Right renal pelvis (tissue), 4 donors: ENCODE data around the gene TEKTIP1. TPM values are rescaled to one million over a fixed set of nuclear protein-coding genes. Genes with fewer than 3 reads are reported as not detected.
"Not testable (repeated sequence)": the region's sequence is repeated elsewhere in the genome, so short reads cannot be mapped to it uniquely, and the experiment has no call there.

Experiments used
- DNase-seq, 4 donors: peaks; one replicate each; pipeline ENCODE4 v3.0.0-alpha.2; 2013; ENCODE audit warnings: low read depth in 4 of 4, low spot score in 3 of 4, missing footprints in 1 of 4
- polyA plus RNA-seq, 4 donors: library from polyadenylated mRNA; unstranded; fragments of 120-200 nt; gene quantifications; one replicate each; pipeline ENCODE4 v1.2.1, GENCODE V29; 2013; ENCODE audit not compliant: insufficient read length in 4 of 4

TEKTIP1 gene
- polyA plus RNA-seq, 4 donors: 3.4 to 7.1 (median 4.8) TPM

DNA sequence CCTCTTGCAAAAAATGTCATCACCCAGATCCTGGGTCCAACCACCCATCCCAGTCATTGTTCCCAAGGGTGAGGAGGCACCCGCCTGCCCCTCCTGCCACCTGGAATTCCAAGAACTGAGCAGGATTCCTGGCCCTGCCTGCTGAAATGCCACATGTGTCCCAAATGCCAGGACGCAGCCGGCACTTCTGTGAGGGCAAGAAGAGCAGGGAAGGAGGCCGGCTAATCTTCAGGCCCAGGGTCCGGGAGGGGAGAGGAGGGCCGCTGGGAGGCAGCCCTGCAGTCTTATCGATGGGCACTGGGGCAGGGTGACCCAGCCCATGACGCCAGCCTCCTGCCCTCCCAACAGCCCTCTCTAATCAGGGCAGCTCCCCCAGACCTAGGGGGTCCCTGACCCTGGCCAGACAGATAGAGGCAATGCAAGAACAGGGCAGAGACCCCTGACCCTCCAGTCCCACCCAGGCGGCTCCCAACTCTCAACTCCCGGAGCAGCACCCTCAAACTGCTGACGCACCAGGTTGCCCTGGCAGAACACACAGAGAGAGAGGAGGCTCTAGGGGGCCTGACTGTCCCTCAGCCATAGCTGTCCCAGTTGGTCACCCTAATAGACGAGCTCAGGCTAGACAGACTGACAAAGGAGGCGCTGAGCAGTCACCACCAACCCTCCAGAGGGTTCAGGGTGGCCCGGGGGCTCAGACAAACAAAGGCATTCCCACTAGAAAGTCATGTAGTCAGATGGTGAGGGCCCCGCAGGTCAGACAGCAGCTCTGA lies 16.9 kb downstream of the TEKTIP1 start:
- no peak for DNase-seq

DNA sequence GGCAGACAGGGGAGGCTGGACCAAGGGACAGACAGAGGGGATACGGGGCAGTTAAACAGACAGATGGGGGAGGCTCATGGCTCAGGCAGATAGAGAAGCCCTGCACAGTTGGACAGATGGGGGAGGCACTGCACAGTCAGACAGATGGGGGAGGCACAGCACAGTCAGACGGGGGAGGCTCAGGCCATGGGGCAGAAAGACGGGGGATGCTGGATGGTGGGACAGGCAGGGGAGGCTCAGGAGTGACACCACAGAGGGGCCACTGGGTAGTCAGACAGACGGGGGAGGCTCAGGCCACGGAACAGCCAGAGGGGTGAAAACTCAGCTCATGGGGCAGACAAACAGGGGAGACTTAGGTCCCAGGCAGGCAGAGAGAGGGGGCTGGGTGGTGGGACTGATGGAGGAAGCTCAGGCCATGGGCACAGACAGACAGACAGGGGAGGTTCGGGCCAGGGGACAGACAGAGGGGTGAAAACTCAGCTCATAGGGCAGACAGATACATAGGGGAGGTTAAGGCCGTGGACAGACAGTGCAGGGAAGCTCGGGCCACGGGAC lies 17.5 kb downstream of the TEKTIP1 start:
- DNase-seq: no peak

DNA sequence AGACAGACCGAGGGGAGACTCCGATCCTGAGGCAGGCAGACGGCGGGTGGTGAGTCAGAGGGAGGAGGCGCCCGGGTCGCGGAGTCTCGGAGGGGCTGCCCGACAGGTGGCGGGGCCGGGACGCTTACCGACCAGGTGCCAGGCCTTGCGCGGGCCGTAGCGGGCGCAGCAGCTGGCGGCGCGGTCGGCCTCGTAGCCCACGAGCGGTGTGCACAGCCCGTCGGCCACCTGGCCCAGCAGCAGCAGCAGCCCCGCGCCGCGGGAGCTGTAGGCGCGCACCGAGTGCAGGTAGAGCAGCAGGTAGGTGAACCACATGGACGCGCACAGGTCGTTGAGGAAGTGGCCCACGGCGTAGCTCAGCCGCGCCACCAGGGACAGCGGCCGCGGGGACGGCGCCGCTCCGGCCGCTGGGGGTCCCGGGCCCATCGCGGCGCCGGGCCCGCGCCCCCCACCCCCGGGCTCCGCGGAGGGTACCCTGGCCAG lies 18.0 kb downstream of the TEKTIP1 start:
- DNase-seq: no peak

DNA sequence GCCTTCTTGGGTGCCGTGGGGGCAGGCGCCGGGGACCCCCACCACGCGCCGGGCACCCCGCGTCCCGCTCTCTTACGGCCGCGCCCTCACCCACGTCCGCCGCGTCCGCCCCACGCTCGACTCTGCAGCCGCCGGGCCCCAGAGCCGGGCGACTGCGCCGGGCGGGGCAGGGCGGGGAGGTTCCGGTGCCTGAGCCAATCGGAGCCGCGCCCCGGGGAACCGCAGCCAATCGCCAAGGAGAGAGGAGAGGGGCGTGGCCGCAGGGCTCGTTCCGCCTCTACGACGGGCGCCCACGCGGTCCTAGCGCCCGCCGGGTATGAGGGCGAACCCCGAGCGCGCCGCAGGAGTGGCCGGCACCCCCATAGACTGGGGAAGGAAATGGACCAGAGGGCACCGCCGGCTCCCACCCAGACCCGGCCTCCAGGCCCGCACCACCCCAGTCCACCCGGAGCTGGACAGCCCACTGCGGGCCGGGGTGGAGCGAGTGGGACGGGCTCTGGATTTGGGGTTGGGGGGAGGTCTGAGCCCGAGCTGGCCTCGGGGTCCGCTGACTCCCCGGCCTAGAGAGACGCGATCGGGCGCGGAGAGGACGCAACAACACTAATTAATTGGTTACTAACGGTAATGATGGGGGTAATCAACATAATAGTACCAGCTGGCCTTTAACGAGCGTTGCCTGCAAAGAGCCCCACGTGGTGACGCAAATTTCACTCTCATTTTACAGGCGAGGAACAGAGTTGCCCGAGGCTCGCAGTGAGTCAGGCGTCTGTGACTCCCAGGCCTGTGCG lies 18.7 kb downstream of the TEKTIP1 start, which contains the start of gene MFSD12:
Gene MFSD12 (minus strand): TSS at position 126 of the 788 bp plus-strand sequence. CDS start 183 bp downstream, outside the sequence.
- peak; percentile 83 to 88 (median 87) for DNase-seq

DNA sequence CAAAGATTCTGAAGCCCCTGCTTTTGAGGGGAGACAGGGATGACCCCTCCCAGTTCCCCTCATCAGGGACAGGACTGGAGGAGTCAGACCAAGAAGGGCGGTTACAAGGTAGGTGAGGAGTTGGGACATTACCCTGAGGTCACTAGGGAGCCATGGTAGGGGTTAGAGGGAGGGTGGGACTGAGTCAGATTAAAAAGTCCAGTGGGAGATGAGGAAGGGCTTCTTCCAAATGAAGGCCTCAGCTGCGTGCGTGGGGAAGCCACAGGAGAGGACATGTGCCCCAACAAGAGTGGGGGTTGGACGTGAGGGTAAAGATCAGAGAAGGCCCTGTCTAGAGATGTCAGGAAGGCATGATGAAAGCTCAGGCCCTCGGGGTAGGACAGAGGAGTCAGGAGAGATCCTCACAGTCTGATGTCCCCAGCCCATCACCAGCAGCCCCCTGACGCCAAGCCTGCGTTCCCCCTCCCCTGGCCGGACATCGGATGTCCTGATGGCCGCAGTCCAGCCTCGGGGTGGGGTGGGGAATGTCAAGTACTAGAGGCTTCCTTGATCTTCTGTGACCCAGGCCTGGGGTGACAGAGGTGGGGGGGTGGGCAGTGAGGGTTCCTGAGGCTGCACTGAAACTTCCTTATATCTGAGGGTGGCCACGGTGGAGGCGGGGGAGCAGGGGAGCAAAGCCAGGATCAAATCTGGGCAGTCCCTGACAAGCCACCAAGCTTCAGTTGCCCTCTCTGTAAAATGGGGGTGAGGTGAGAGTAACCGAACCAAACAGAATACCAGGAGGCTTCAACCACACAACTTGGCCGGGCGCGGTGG lies 24.9 kb downstream of the TEKTIP1 start:
- no peak for DNase-seq

DNA sequence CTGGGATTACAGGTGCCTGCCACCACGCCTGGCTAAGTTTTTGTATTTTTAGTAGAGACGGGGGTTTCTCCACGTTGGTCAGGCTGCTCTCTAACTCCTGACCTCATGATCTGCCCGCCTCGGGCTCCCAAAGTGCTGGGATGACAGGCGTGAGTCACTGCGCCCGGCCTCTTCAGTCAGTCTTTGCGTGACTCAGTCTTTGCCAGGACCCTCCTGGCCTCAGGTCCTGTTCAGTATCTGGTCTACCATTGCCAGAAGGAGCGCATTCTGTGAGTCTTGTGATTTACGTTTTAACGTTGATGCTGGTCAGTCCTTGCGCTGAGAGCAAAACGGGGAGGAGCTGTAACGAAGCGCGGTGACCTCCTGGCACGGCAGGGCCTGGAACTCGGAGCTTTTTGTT lies 26.2 kb downstream of the TEKTIP1 start:
- no peak for DNase-seq

DNA sequence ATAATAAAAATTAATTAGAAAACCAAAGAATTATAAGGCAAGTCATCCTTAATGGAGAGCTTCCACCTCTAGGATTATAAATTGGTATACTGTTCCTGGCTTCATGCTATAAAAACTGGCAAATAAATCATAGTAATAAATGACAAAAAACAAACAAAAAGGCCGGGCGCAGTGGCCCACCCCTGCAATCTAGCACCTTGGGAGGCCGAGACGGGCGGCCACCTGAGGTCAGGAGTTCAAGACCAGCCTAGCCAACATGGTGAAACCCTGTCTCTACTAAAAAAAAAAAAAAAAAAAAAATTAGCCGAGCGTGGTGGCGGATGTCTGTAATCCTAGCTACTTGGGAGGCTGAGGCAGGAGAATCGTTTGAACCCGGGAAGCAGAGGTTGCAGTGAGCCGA lies 31.1 kb downstream of the TEKTIP1 start:
- DNase-seq: not testable (repeated sequence)

DNA sequence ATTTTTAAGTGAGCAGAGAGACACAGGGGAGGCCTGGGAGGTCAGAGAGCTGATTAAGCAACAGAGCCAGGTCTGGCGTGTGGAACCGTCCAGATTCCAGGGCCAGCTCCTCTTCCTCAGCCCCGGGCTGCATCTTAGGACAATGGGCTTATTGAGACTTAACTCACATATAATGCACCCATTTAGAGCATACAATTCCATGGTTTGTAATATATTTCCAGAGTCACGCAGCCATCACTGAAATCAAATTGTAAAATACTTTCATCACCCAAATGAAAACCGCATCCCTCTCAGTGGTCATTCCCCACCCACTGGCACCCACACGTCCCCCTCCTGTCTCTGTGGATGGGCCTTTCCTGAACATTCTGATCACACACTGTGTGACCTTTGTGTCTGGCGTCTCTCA lies 31.6 kb downstream of the TEKTIP1 start:
- DNase-seq: no peak

DNA sequence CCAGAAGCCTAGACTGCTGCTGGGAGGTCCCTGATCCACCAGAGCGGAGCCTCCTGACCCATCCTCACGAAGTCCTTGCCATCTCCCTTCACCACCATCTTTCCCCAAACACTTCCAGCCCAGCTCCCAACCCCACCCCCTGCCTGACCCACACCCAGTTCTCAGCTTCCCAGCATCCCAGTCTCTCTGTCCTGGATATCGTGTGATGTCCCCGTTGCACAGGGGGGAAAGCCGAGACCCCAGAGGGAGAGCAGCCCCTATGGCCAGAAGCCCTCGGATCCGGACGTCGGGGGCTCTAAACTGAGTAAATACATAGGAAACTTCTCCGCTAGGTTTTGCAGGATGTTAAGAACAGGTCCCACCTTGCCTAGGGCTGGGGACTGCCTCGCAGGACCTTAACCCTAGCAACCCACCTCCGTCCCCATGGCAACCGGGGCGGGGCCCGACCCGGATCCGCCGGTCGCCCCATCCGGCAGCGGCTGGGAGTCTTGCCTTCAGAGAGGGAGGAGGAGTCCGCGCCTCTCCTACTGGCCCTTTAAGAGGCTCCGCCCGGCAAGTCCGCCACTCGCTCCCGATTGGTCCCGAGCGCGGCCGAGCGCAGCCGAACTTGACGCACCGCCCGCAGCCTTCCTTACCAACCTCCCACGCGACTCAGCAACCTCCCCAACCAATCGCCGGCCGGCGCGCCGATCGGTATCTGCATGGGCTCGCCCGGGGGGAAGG lies 33.3 kb downstream of the TEKTIP1 start:
- DNase-seq: peak; percentile 97 to 99 (median 99)

DNA sequence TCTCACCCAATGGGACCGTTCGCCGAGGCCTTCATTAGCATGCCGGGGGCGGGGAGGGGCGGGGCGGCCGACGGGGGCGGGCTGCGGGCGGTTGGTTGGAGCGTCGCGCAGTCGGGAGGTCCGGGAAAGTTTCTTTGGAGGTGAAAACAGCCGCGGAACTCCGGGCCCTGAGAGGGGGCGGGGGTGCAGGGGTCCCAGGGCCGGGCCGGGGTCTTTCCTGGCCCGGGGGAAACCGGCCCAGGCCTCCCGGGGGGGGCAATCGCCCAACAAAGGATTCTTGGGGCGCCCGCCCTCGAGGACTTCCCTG lies 33.8 kb downstream of the TEKTIP1 start, which contains the start of gene HMG20B:
Gene HMG20B (plus strand): TSS at position 90 of the 307 bp plus-strand sequence. CDS start 366 bp downstream, outside the sequence.
- DNase-seq: no peak

DNA sequence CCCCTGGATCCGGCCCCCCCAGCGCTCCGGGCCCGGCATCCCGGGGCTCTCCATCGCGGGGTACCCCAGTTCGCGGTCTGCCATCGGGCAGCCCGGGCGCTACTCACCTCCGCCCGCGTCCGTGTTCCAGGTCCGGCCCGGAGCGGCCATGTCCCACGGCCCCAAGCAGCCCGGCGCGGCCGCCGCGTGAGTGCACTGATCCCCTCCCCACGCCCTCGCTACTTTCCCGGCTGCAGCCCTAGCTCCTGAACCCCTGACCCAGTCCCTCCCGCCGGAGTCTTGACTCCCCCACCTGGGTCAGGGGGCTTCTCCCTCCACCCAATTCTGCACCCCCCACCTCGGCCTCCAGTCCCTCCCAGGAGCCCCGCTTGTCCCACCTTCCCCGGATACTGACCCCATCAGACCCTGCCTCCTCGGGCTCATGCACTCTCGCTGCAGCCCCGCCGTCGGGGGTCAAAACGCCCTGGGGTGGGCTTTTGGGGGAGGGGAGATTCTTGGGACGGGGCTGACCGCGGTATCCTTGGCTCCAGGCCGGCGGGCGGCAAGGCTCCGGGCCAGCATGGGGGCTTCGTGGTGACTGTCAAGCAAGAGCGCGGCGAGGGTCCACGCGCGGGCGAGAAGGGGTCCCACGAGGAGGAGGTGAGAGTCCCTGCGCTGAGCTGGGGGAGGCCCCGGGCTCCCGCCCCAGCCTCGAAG lies 34.3 kb downstream of the TEKTIP1 start:
- DNase-seq: no peak

DNA sequence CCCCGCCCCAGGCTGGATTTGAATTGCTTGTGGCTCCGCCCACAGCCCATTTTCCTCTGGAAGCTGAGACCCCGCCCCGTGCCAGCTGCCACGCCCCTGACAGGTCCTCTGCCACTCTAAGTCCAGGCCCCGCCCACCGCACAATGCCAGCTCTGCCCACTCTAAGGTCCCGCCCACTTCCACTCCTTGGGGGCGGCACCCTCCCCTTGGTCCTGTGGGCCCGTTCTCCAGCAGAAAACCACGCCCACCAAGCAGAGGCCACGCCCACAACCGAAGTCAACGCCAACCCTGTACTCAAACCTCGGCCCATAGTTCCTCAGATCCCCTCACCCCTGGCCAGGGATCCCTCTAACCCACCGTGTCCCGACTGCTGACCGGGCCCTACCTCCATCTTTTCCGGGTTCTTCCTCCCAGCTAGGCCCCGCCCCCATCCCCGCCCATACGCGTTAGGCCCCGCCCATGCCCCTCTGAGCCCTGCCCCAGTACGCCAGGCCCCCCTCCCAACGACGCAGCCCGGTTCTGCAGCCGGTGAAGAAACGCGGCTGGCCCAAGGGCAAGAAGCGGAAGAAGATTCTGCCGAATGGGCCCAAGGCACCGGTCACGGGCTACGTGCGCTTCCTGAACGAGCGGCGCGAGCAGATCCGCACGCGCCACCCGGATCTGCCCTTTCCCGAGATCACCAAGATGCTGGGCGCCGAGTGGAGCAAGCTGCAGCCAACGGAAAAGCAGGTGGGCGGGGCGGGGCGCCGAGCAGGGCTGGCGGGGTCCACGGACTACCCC lies 35.1 kb downstream of the TEKTIP1 start:
- DNase-seq: peak in 1 of 4 donors; percentile 59

DNA sequence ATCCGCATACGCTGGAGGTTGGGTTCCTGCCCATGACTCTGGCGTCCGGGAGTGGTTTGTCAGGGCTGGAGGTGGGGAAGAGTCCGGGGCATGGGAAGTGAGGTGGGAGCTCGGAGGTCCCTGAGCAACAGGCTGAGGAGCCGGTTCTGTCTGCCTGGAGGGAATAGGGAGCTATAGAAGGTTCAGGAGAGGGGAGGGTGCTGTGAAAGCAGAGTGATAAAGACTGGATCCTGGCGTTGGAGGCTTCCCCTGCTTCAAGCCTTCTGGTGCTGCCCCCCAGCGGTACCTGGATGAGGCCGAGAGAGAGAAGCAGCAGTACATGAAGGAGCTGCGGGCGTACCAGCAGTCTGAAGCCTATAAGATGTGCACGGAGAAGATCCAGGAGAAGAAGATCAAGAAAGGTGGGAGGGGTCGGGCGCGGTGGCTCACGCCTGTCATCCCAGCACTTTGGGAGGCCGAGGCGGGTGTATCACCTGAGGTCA lies 36.3 kb downstream of the TEKTIP1 start:
- DNase-seq: no peak

DNA sequence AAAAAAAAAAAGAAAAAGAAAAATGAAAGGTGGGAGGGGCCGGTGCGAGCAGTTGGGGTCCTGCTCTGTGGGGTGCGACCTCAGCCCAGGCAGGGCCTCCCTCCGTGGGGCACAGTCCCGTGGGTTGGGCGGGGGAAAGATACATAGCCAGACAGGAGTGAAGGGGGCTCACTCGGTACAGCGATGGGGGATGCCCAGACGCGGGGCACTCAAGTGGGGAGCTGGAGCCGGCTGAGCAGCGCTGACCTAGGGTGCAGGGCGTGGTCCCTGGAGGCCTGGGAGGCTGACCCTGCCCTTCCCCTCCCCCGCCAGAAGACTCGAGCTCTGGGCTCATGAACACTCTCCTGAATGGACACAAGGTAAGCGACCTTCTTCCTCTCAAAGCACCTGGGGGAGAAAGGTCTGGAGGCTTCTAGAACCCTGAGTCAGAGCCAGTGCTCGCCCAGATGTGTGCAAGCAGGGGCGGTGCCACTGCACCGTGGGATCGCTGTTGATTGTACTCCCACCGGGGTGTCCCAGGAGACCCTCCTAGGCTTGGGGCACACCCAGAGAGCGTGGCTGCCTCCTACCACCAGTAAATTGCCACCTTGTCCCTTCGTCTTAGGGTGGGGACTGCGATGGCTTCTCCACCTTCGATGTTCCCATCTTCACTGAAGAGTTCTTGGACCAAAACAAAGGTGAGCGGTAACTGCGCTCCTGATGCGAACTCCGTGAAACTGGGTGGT lies 37.1 kb downstream of the TEKTIP1 start:
- DNase-seq: no peak

DNA sequence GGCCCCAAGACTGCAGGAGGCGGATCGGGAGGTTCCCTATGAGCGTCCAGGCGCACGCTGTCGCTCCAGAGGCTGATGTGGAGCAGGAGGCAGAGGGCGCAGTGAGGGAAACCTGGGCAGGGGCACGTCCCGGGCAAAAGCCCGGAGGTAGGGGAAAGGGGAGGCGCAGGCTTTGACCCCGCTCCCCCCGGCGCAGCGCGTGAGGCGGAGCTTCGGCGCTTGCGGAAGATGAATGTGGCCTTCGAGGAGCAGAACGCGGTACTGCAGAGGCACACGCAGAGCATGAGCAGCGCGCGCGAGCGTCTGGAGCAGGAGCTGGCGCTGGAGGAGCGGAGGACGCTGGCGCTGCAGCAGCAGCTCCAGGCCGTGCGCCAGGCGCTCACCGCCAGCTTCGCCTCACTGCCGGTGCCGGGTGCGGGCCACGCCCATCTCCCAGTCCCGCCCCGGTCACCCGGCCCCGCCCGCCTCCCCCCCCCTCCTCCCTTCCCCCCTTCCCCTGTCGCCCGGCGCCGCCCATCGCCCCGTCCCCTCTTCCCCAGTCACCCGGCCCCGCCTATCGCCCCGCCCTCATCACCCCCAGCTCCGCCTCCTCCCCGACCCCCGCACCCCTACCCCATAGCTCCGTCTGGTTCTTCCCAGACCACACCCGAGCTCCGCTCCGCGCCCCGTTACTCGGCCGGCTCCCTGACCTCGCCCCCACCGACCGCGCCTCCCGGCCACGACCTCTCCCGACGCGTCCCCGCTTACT lies 37.9 kb downstream of the TEKTIP1 start:
- DNase-seq: no peak

DNA sequence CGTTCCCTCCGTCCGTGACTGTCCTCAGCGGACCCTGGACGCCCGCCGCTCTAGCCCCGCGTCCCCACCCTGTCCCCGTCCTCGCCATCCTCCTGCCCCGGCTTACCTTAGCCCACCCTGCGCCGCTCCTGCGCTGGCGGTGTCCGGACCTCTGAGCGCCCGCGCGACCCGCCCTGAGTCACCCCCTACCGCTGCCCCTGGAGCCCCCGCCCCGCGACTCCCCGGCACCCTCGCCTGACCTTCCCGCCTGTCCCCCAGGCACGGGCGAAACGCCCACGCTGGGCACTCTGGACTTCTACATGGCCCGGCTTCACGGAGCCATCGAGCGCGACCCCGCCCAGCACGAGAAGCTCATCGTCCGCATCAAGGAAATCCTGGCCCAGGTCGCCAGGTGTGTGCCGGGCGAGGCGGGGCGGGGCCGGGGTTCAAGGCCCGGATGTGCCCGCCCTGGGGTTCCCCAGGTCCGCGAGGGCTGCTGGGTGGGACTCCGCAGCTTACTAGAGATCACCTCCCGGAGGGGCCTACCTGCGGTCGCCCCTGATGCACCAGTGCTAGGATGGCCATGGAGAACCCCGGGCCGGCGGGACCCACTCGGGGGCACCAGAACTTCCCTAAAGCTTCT lies 38.9 kb downstream of the TEKTIP1 start:
- DNase-seq: no peak
